Measurements from ENCODE around the gene TAF8. TPM values are rescaled to one million over a fixed set of nuclear protein-coding genes. Genes with fewer than 3 reads are reported as not detected.

The TAF8 gene
- total RNA-seq, 1 experiment from 2014 or later, result 20.7 TPM

DNA sequence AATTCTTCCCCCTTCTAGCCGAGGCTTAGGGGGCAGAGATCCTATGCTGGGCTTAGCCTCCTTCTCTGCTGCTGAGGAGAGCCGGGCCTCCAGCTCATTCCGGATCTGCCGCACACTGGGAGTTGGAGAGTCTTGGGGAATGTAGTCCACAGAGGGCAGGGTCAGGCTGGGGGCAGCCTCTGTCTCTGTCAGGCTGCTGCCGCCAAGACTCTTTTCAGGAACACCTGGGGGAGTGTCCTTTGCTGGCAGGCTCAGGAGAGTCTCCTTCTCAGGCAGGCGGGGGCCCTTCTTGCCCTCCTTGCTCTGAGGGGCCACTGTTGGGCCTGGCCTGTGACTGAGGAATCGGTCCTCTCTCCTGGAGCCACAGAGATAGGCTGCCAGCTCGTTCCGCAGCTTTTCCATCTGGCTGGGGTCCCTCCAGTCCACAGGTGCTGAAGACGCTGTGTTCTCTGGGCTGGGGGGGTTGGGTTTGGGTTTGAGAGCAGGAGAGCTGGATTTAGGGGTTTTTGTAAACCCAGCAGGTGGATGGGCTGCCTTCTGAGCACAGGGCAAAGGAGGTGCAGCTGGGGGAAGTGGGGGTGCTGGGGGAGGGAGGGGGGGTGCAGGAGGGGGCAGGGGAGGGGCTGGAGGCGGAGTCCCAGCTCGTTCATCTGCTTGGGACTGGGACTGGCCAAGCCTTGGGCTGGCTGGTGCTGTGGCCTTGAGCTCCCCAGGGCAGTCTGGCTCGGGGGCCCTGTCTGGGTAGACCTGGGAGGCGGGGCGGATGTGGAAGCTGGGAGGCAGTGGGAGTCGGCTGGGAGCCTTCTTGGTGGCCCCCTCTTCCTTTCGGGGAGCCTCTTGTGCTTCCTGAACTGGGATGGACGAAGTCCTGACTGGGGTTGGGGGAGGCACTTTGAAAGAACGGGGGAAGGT lies 56.0 kb downstream of the TAF8 start:
- intact Hi-C loops (cut with micrococcal nuclease), result no loop called here
- Histone ChIP-seq H3K4me3 (ENCODE audit: low read length) (no peak overlapping the region), H3K9ac (ENCODE audit: low read length) (no peak overlapping the region), H3F3A (ENCODE audit: low read length, unreplicated experiment) (peaks cover 3% of the 10 kb centered on the region), H3K79me2 (ENCODE audit: low read length) (no peaks in the 10 kb centered on the region), H3K9me3 (ENCODE audit: low read length) (no peaks in the 10 kb centered on the region), H3K9me2 (replicated peaks; ENCODE audit: low read length) (no peaks in the 10 kb centered on the region), H3K4me1 (ENCODE audit: insufficient read depth, low read length) (peaks cover 8% of the 10 kb centered on the region), H3K27me3 (ENCODE audit: low read length) (no peaks in the 10 kb centered on the region), H3K36me3 (ENCODE audit: low read depth, low read length) (peaks cover 11% of the 10 kb centered on the region), H3K4me2 (ENCODE audit: low read length) (no peak overlapping the region), H3K27ac (ENCODE audit: low read length) (no peak overlapping the region), H2AFZ (ENCODE audit: low read length) (no peak overlapping the region), H4K20me1 (ENCODE audit: low read length) (no peaks in the 10 kb centered on the region)
- POLR2A ChIA-PET (ENCODE audit: unreplicated experiment), result no interaction called here
- TF ChIP-seq EZH2 (IDR thresholded peaks at IDR 0.05; ENCODE audit: low read length, unreplicated experiment) (no peak), EZH2phosphoT487 (IDR thresholded peaks at IDR 0.05; ENCODE audit: borderline replicate concordance, low read length) (no peak)
- TF ChIP-seq, protein P1, sequence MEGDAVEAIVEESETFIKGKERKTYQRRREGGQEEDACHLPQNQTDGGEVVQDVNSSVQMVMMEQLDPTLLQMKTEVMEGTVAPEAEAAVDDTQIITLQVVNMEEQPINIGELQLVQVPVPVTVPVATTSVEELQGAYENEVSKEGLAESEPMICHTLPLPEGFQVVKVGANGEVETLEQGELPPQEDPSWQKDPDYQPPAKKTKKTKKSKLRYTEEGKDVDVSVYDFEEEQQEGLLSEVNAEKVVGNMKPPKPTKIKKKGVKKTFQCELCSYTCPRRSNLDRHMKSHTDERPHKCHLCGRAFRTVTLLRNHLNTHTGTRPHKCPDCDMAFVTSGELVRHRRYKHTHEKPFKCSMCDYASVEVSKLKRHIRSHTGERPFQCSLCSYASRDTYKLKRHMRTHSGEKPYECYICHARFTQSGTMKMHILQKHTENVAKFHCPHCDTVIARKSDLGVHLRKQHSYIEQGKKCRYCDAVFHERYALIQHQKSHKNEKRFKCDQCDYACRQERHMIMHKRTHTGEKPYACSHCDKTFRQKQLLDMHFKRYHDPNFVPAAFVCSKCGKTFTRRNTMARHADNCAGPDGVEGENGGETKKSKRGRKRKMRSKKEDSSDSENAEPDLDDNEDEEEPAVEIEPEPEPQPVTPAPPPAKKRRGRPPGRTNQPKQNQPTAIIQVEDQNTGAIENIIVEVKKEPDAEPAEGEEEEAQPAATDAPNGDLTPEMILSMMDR (conservative IDR thresholded peaks at IDR 0.05; ENCODE audit: low read depth, low read length), result no peak
- DNase-seq (no peak), ATAC-seq (no peak)
- CTCF ChIA-PET, result no interaction called here
- BruUV-seq (replicated peaks), result no TSS peak

DNA sequence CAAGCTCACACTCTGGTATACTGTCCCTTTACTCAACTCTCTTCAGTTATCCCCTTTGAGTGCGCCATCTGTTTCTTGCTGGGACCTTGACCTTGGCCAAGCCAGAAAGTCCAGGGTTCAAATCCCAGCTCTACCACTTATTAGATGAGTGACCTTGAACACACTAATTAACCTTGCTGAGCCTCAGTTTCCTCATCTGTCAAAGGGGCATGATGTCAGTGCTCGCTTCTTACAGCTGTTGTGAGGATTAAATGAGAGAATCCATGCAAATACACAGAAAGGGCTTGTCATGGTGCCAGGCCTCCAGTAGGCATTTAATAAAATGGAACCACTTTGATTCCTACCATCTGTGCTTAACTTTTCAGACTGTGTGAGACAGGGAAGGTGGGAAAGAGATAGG lies 57.7 kb downstream of the TAF8 start:
- intact Hi-C loops (cut with micrococcal nuclease), result no loop called here

More for the DNA sequence above, 57.7 kb downstream of the TAF8 start:
- BruUV-seq (replicated peaks), result no TSS peak
- Histone ChIP-seq H3K4me1 (ENCODE audit: insufficient read depth, low read length) (peaks cover 8% of the 10 kb centered on the region), H3K36me3 (ENCODE audit: low read depth, low read length) (peaks cover 15% of the 10 kb centered on the region), H3F3A (ENCODE audit: low read length, unreplicated experiment) (peaks cover 3% of the 10 kb centered on the region), H3K9me2 (replicated peaks; ENCODE audit: low read length) (no peaks in the 10 kb centered on the region), H4K20me1 (ENCODE audit: low read length) (no peaks in the 10 kb centered on the region), H3K9ac (ENCODE audit: low read length) (no peak overlapping the region), H3K9me3 (ENCODE audit: low read length) (no peaks in the 10 kb centered on the region), H3K27ac (ENCODE audit: low read length) (no peak overlapping the region), H3K4me2 (ENCODE audit: low read length) (no peak overlapping the region), H3K27me3 (ENCODE audit: low read length) (no peaks in the 10 kb centered on the region), H3K4me3 (ENCODE audit: low read length) (no peak overlapping the region), H3K79me2 (ENCODE audit: low read length) (peaks cover 14% of the 10 kb centered on the region), H2AFZ (ENCODE audit: low read length) (no peak overlapping the region)
- POLR2A ChIA-PET (ENCODE audit: unreplicated experiment), result no interaction called here
- CTCF ChIA-PET, result no interaction called here
- TF ChIP-seq EZH2 (IDR thresholded peaks at IDR 0.05; ENCODE audit: low read length, unreplicated experiment), result no peak
- no peak for TF ChIP-seq EZH2phosphoT487 (IDR thresholded peaks at IDR 0.05; ENCODE audit: borderline replicate concordance, low read length)
- TF ChIP-seq, protein P1 (conservative IDR thresholded peaks at IDR 0.05; ENCODE audit: low read depth, low read length), result no peak
- no peak for ATAC-seq
- no peak for DNase-seq

Data from PC-3 (cell line).